WTC11 (cell line): ENCODE measurements around the gene SGCG. TPM values are rescaled to one million over a fixed set of nuclear protein-coding genes. Genes with fewer than 3 reads are reported as not detected.
"Not testable (repeated sequence)": the region's sequence is repeated elsewhere in the genome, so short reads cannot be mapped to it uniquely, and the experiment has no call there.

Source experiments
- ATAC-seq: fragments of 200-7000 bp; cut with Tn5 transposase; 2 replicates; pipeline ENCODE4 v1.10.0; 2021; ENCODE audit warnings: mild to moderate bottlenecking, moderate library complexity
- CTCF ChIA-PET: fragments of 300-600 bp; sonication (Branson Sonifier 250); formaldehyde crosslinking; loops from one replicate; lab custom pipeline; 2021; ENCODE audit warnings: antibody characterized with exemption; lab: Charles Lee
- POLR2A ChIA-PET: fragments of 350-600 bp; sonication (Branson Sonifier 250); formaldehyde crosslinking; loops from one replicate; lab custom pipeline; 2021; ENCODE audit warnings: antibody characterized with exemption; lab: Charles Lee
- DNase-seq: peaks from one replicate; pipeline ENCODE4 v3.0.0; 2021; ENCODE audit warnings: low spot score
- H3K27ac Mint-ChIP-seq: 2 replicates; pipeline ENCODE4 v1.8.0; 2021; ENCODE audit warnings: mixed read lengths
- H3K27me3 Mint-ChIP-seq: 2 replicates; pipeline ENCODE4 v1.8.0; 2021; ENCODE audit warnings: low read depth, mild to moderate bottlenecking, moderate library complexity, mixed read lengths
- H3K36me3 Mint-ChIP-seq: 2 replicates; pipeline ENCODE4 v1.8.0; 2021; ENCODE audit warnings: mixed read lengths
- H3K4me1 Mint-ChIP-seq: 2 replicates; pipeline ENCODE4 v1.8.0; 2022; ENCODE audit warnings: mixed read lengths
- H3K4me3 Mint-ChIP-seq: 2 replicates; pipeline ENCODE4 v1.8.0; 2021; ENCODE audit warnings: mild to moderate bottlenecking, moderate library complexity, mixed read lengths
- H3K9me3 Mint-ChIP-seq: 2 replicates; pipeline ENCODE4 v1.8.0; 2021; ENCODE audit warnings: mixed read lengths
- ATF1 ChIP-seq: sonication (generic); formaldehyde crosslinking; IDR thresholded peaks from 2 replicates; pipeline ENCODE4 v1.8.1; 2023; ENCODE audit warnings: mild to moderate bottlenecking, moderate library complexity, missing genetic modification reagents
- ATF2 ChIP-seq: sonication (generic); formaldehyde crosslinking; IDR thresholded peaks from 2 replicates; pipeline ENCODE4 v1.8.1; 2022; ENCODE audit warnings: low read depth, missing genetic modification reagents, borderline replicate concordance
- ATF6 ChIP-seq: sonication (generic); formaldehyde crosslinking; IDR thresholded peaks from 2 replicates; pipeline ENCODE4 v1.8.1; 2023; ENCODE audit warnings: mild to moderate bottlenecking, missing genetic modification reagents
- CREB1 ChIP-seq: sonication (generic); formaldehyde crosslinking; IDR thresholded peaks from 2 replicates; pipeline ENCODE4 v1.8.0; 2023; ENCODE audit warnings: mild to moderate bottlenecking, missing genetic modification reagents
- E2F4 ChIP-seq: sonication (generic); formaldehyde crosslinking; IDR thresholded peaks from 2 replicates; pipeline ENCODE4 v1.8.1; 2022; ENCODE audit warnings: low read depth, mild to moderate bottlenecking, moderate library complexity, missing genetic modification reagents, borderline replicate concordance
- ELF4 ChIP-seq: sonication (generic); formaldehyde crosslinking; IDR thresholded peaks from 2 replicates; pipeline ENCODE4 v1.8.1; 2022; ENCODE audit warnings: low read depth, mild to moderate bottlenecking, moderate library complexity, missing genetic modification reagents
- EMX1 ChIP-seq: fragments of 250-450 bp; sonication (Bioruptor Pico); IDR thresholded peaks from 2 replicates; pipeline ENCODE4 v1.8.0; 2021; ENCODE audit warnings: mild to moderate bottlenecking
- ETV6 ChIP-seq: sonication (generic); formaldehyde crosslinking; IDR thresholded peaks from 2 replicates; pipeline ENCODE4 v1.8.1; 2022; ENCODE audit warnings: mild to moderate bottlenecking, missing genetic modification reagents
- HMGA2 ChIP-seq: fragments of 250-450 bp; sonication (Bioruptor Pico); IDR thresholded peaks from 2 replicates; pipeline ENCODE4 v1.4.0; 2021; ENCODE audit warnings: mild to moderate bottlenecking, moderate library complexity
- MYBL2 ChIP-seq: sonication (generic); formaldehyde crosslinking; IDR thresholded peaks from 2 replicates; pipeline ENCODE4 v1.8.1; 2023; ENCODE audit warnings: mild to moderate bottlenecking, moderate library complexity, missing genetic modification reagents
- NR1H2 ChIP-seq: sonication (generic); formaldehyde crosslinking; IDR thresholded peaks from 2 replicates; pipeline ENCODE4 v1.9.0; 2021; ENCODE audit warnings: mild to moderate bottlenecking, moderate library complexity, missing genetic modification reagents
- SMAD4 ChIP-seq: sonication (generic); formaldehyde crosslinking; IDR thresholded peaks from 2 replicates; pipeline ENCODE4 v1.8.0; 2022; ENCODE audit warnings: mild to moderate bottlenecking, missing genetic modification reagents
- ZNF121 ChIP-seq: sonication (generic); formaldehyde crosslinking; IDR thresholded peaks from 2 replicates; pipeline ENCODE4 v1.8.0; 2023; ENCODE audit warnings: missing genetic modification reagents
- ZNF138 ChIP-seq: sonication (generic); formaldehyde crosslinking; conservative IDR thresholded peaks from 2 replicates; pipeline ENCODE4 v1.8.1; 2022; ENCODE audit warnings: mild to moderate bottlenecking, moderate library complexity, missing genetic modification reagents
- ZNF232 ChIP-seq: sonication (generic); formaldehyde crosslinking; IDR thresholded peaks from 2 replicates; pipeline ENCODE4 v1.8.0; 2022; ENCODE audit warnings: mild to moderate bottlenecking, missing genetic modification reagents
- ZNF317 ChIP-seq: sonication (generic); formaldehyde crosslinking; IDR thresholded peaks from 2 replicates; pipeline ENCODE4 v1.8.1; 2023; ENCODE audit warnings: low read depth, mild to moderate bottlenecking, moderate library complexity, missing genetic modification reagents, borderline replicate concordance
- total RNA-seq: library from RNA; stranded (reverse); gene quantifications from 3 replicates; pipeline ENCODE4 v1.2.3, GENCODE V29; 2021
- TF ChIP-seq, protein P1 (sequence below): sonication (generic); formaldehyde crosslinking; IDR thresholded peaks from 2 replicates; pipeline ENCODE4 v1.8.0; 2023; ENCODE audit warnings: missing genetic modification reagents, mild to moderate bottlenecking, borderline replicate concordance
- TF ChIP-seq, protein P2 (sequence below): sonication (generic); formaldehyde crosslinking; IDR thresholded peaks from 2 replicates; pipeline ENCODE4 v1.8.0; 2022; ENCODE audit warnings: mild to moderate bottlenecking, missing genetic modification reagents
- TF ChIP-seq, protein P3 (sequence below): fragments of 250-450 bp; sonication (Bioruptor Pico); IDR thresholded peaks from 2 replicates; pipeline ENCODE4 v1.9.0; 2021; ENCODE audit warnings: mild to moderate bottlenecking
- TF ChIP-seq, protein P4 (sequence below): sonication (generic); formaldehyde crosslinking; IDR thresholded peaks from 2 replicates; pipeline ENCODE4 v1.8.1; 2022; ENCODE audit warnings: mild to moderate bottlenecking, moderate library complexity, missing genetic modification reagents
- TF ChIP-seq, protein P5 (sequence below): sonication (generic); formaldehyde crosslinking; IDR thresholded peaks from 2 replicates; pipeline ENCODE4 v1.8.0; 2022; ENCODE audit warnings: mild to moderate bottlenecking, missing genetic modification reagents

Gene SGCG
- total RNA-seq, 1 experiment from 2014 or later = not detected

DNA sequence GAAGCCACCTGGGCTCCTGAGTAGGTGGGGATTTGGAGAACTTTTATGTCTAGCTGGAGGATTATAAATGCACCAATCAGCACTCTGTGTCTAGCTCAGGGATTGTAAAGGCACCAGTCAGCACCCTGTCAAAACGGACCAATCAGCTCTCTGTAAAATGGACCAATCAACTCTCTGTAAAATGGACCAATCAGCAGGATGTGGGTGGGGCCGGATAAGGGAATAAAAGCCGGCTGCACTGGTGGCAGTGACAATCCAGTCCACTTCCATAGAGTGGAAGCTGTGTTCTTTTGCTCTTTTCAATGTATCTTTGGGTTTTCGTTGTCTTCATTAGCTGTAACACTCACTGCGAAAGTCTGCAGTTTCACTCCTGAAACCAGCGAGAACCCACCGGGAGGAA is 38.2 kb upstream of the SGCG start:
- Mint-ChIP-seq H3K36me3 (peaks cover 22% of the 10 kb centered on the region), H3K9me3 (peaks cover 25% of the 10 kb centered on the region)
- ATAC-seq, CTCF ChIA-PET: not testable (repeated sequence)
- TF ChIP-seq ZNF317 (CRISPR knock-in tag) = 0 out of 2 replicates have a peak, but pooled peaks have one; percentile 23
- TF ChIP-seq, all 79 proteins: peak for 1; not testable (repeated sequence) for 78
- H3K27me3 Mint-ChIP-seq, DNase-seq, H3K27ac Mint-ChIP-seq, H3K4me1 Mint-ChIP-seq, POLR2A ChIA-PET, H3K4me3 Mint-ChIP-seq: not testable (repeated sequence)

- no peak for ATAC-seq
Measured at GRCh38 chr13:23144431-23144830, 36.3 kb upstream of the SGCG start.

GRCh38 chr13:23146006-23146405 is 34.8 kb upstream of the SGCG start:
- no peak overlapping the region for H3K27ac Mint-ChIP-seq
- CTCF ChIA-PET = interaction anchor here (0.7 to 1.3 kb wide), 2 partner anchors 58 to 345 kb away, joined by 5 to 9 read pairs; no protein-coding TSS in a partner anchor
- H3K9me3 Mint-ChIP-seq = peaks cover 16% of the 10 kb centered on the region
- peaks cover 5% of the 10 kb centered on the region for H3K4me1 Mint-ChIP-seq
- peaks cover 14% of the 10 kb centered on the region for H3K36me3 Mint-ChIP-seq
- DNase-seq (no peak), ATAC-seq (no peak)
- H3K4me3 Mint-ChIP-seq = no peak overlapping the region
- H3K27me3 Mint-ChIP-seq = no peaks in the 10 kb centered on the region
- POLR2A ChIA-PET = no interaction called here
- no peak for TF ChIP-seq ZNF121 (CRISPR knock-in tag)
- TF ChIP-seq SMAD4 (CRISPR knock-in tag) = no peak
- TF ChIP-seq, protein P1, sequence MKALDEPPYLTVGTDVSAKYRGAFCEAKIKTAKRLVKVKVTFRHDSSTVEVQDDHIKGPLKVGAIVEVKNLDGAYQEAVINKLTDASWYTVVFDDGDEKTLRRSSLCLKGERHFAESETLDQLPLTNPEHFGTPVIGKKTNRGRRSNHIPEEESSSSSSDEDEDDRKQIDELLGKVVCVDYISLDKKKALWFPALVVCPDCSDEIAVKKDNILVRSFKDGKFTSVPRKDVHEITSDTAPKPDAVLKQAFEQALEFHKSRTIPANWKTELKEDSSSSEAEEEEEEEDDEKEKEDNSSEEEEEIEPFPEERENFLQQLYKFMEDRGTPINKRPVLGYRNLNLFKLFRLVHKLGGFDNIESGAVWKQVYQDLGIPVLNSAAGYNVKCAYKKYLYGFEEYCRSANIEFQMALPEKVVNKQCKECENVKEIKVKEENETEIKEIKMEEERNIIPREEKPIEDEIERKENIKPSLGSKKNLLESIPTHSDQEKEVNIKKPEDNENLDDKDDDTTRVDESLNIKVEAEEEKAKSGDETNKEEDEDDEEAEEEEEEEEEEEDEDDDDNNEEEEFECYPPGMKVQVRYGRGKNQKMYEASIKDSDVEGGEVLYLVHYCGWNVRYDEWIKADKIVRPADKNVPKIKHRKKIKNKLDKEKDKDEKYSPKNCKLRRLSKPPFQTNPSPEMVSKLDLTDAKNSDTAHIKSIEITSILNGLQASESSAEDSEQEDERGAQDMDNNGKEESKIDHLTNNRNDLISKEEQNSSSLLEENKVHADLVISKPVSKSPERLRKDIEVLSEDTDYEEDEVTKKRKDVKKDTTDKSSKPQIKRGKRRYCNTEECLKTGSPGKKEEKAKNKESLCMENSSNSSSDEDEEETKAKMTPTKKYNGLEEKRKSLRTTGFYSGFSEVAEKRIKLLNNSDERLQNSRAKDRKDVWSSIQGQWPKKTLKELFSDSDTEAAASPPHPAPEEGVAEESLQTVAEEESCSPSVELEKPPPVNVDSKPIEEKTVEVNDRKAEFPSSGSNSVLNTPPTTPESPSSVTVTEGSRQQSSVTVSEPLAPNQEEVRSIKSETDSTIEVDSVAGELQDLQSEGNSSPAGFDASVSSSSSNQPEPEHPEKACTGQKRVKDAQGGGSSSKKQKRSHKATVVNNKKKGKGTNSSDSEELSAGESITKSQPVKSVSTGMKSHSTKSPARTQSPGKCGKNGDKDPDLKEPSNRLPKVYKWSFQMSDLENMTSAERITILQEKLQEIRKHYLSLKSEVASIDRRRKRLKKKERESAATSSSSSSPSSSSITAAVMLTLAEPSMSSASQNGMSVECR (CRISPR knock-in tag) = no peak
- TF ChIP-seq ATF1 (CRISPR knock-in tag) = no peak
- no peak for TF ChIP-seq ZNF232 (CRISPR knock-in tag)
- TF ChIP-seq, protein P2, sequence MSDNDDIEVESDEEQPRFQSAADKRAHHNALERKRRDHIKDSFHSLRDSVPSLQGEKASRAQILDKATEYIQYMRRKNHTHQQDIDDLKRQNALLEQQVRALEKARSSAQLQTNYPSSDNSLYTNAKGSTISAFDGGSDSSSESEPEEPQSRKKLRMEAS (CRISPR knock-in tag) = no peak
- TF ChIP-seq ELF4 = no peak
- TF ChIP-seq ATF6 (CRISPR knock-in tag) = no peak
- TF ChIP-seq HMGA2 (CRISPR knock-in tag) = no peak
- TF ChIP-seq, protein P3, sequence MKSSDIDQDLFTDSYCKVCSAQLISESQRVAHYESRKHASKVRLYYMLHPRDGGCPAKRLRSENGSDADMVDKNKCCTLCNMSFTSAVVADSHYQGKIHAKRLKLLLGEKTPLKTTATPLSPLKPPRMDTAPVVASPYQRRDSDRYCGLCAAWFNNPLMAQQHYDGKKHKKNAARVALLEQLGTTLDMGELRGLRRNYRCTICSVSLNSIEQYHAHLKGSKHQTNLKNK (CRISPR knock-in tag) = no peak

More at GRCh38 chr13:23144431-23144830, 36.3 kb upstream of the SGCG start:
- Mint-ChIP-seq H3K27ac (no peak overlapping the region), H3K36me3 (peaks cover 22% of the 10 kb centered on the region), H3K9me3 (peaks cover 25% of the 10 kb centered on the region), H3K4me1 (peaks cover 5% of the 10 kb centered on the region), H3K27me3 (no peaks in the 10 kb centered on the region), H3K4me3 (no peak overlapping the region)
- DNase-seq = no peak
- TF ChIP-seq ETV6 (CRISPR knock-in tag) (no peak), ATF2 (CRISPR knock-in tag) (no peak), E2F4 (CRISPR knock-in tag) (no peak), EMX1 (CRISPR knock-in tag) (no peak), NR1H2 (CRISPR knock-in tag) (no peak), MYBL2 (CRISPR knock-in tag) (no peak), CREB1 (CRISPR knock-in tag) (no peak), SMAD4 (CRISPR knock-in tag) (no peak), ZNF121 (CRISPR knock-in tag) (no peak), ZNF138 (CRISPR knock-in tag) (no peak), ATF1 (CRISPR knock-in tag) (no peak), ZNF317 (CRISPR knock-in tag) (no peak)
- TF ChIP-seq, protein P4, sequence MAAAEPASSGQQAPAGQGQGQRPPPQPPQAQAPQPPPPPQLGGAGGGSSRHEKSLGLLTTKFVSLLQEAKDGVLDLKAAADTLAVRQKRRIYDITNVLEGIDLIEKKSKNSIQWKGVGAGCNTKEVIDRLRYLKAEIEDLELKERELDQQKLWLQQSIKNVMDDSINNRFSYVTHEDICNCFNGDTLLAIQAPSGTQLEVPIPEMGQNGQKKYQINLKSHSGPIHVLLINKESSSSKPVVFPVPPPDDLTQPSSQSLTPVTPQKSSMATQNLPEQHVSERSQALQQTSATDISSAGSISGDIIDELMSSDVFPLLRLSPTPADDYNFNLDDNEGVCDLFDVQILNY (CRISPR knock-in tag) = no peak
- TF ChIP-seq, protein P5, sequence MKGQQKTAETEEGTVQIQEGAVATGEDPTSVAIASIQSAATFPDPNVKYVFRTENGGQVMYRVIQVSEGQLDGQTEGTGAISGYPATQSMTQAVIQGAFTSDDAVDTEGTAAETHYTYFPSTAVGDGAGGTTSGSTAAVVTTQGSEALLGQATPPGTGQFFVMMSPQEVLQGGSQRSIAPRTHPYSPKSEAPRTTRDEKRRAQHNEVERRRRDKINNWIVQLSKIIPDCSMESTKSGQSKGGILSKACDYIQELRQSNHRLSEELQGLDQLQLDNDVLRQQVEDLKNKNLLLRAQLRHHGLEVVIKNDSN = no peak
- ChIA-PET CTCF (no interaction called here), POLR2A (no interaction called here)
